Stimulated activated naive CD8-positive, alpha-beta T cell treated with anti-CD3 and anti-CD28 coated beads, Interleukin-15, amount 100 ng/mL, for 72 hours (primary cell): Measurements from ENCODE around the gene NFYC.

Experiments used
- ATAC-seq: fragments of 150-1000 bp; cut with Tn5 transposase; 2 replicates; pipeline ENCODE4 v1.10.0; 2021; ENCODE audit warnings: mild to moderate bottlenecking, moderate library complexity
- DNase-seq, 2 donors: peaks; one replicate each; pipeline ENCODE4 v3.0.0; 2021 to 2022
- H3K27ac Mint-ChIP-seq, 2 donors: one replicate each; pipeline ENCODE4 v1.8.0; 2022; ENCODE audit warnings: mild to moderate bottlenecking in 2 of 2, mixed read lengths in 2 of 2, moderate library complexity in 2 of 2
- H3K27me3 Mint-ChIP-seq: one replicate; pipeline ENCODE4 v1.8.0; 2022; ENCODE audit warnings: mixed read lengths
- H3K4me1 Mint-ChIP-seq: one replicate; pipeline ENCODE4 v1.8.0; 2022; ENCODE audit warnings: mild to moderate bottlenecking, mixed read lengths
- H3K4me3 Mint-ChIP-seq, 2 donors: one replicate each; pipeline ENCODE4 v1.8.0; 2022; ENCODE audit warnings: mild to moderate bottlenecking in 2 of 2, mixed read lengths in 2 of 2, moderate library complexity in 1 of 2
- H3K9me3 Mint-ChIP-seq, 2 donors: one replicate each; pipeline ENCODE4 v1.8.0; 2022; ENCODE audit warnings: mixed read lengths in 2 of 2

The NFYC gene

DNA sequence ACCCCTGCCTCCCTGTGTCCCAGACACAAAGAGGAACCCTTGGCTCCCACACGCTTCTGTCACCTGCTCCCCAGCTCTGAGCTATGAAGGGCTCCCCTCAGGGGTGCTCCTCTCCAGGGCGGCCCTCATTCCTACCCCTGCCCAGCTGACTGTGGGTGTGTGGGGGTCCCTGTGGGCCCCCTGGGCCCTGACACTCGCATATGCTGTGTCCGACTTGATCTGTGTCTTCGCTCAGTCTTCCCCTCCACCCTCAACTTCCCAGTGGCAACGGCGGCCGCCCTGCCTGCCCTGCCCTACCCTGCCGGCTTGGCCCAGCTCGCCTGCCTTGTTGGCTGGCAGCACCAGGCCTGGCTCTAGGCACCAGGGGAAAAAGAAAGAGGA lies 93.3 kb downstream of the NFYC start:
- peaks cover 29% of the 10 kb centered on the region for H3K4me1 Mint-ChIP-seq
- ATAC-seq (peak; percentile 23), DNase-seq (no peak)
- no peaks in the 10 kb centered on the region for H3K9me3 Mint-ChIP-seq
- H3K27ac Mint-ChIP-seq: peak overlapping the region in 1 of 2 donors; percentile 89
- peak overlapping the region; percentile 67 to 72 for H3K4me3 Mint-ChIP-seq
- H3K27me3 Mint-ChIP-seq: peaks cover 42% of the 10 kb centered on the region

DNA sequence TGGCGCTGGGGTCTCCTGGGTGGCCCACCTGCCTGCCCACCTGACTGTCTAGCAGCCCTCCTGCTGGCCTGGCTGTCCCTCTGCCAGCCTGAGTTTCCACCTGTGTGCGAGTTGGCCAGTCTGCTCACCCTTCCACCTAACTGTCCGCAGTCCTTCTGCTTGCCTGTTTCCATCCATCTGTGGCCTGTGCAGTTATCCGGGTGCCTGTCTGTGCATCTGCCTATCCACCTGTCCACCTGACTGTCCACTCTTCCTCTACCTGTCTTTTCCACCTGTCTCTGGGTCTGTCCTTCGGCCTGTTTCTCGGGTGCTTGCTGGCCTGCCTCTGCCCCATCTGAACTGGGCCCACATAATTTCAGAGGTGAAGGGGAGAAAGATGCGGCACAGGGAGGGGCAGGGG lies 93.9 kb downstream of the NFYC start:
- Mint-ChIP-seq H3K27ac (peak overlapping the region in 1 of 2 donors; percentile 31), H3K4me1 (peaks cover 29% of the 10 kb centered on the region), H3K27me3 (peaks cover 42% of the 10 kb centered on the region), H3K9me3 (no peaks in the 10 kb centered on the region), H3K4me3 (peak overlapping the region in 1 of 2 donors; percentile 72)
- DNase-seq (no peak), ATAC-seq (no peak)

DNA sequence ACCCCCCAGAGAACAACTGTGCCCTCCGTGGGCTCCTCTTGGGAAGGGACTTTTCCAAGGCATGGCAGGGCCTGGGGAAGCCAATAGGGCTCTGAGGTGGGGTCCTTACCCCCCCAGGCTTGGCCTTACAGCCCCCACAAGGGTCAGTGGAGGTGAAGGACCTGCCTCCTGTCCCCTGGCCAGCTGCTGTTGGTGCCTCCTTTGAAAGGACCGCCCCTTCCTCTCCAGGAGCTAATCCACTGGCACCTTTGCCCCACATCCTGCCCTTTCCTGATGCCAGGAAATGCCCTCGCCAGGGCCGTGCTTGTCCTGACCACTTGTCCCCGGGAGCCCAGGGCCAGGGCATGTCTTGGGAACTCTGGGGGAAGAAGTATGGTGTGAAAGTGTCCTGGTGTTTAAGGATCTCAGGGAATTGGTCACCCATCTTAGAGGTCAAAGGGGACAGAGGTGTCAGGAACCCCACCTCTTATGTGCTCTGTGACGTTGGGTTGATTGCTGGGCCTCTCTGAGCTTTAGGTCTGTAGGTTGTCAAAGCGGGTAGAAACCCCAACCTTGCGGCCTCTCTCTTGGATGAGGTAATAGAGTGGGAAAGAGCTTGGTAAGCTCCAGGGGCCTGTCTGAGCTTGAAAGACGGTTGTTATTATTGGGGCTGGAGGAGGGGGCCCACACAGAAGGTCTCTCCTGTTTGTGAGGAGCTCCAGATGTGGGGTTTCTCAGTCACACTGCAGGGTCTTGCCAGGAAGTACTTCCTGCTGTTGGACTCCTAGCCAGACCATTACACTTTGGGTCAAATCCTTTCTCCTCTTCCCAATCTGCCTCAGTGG lies 94.9 kb downstream of the NFYC start:
- H3K27me3 Mint-ChIP-seq: peaks cover 42% of the 10 kb centered on the region

DNA sequence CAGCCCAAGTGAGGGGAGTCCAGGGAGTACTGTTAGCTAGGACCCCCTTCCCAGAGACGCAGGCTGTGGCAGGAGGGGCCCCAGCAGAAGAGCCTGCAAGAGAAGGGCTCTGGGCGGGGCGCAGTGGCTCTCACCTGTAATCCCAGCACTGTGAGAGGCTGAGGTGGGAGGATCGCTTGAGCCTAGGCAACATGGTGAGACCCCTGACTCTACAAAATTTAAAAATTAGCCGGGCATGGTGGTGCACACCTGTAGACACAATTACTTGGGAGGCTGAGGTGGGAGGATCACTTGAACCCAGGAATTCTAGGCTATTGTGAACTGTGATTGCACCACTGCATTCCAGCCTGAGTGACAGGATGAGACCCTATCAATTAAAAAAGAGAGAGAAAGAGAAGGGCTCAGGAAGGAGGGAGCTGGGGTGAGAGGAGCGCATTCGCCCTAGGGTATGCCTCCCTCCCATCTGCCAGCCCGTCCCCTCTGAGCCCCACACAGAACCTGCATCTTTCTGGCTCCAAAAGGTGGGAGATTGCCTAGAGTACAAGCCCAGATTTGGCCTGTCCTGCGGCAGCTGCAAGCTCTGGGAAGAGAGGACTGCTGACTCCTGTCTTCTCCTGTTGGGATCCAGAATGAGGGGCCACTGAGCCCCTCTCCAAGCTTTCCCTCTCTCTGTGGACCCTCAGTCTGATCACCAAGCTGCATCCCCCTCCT lies 95.6 kb downstream of the NFYC start:
- DNase-seq (no peak), ATAC-seq (no peak)
- no peaks in the 10 kb centered on the region for H3K9me3 Mint-ChIP-seq
- peaks cover 35% of the 10 kb centered on the region for H3K27me3 Mint-ChIP-seq
- H3K27ac Mint-ChIP-seq: peak overlapping the region in 1 of 2 donors; percentile 85
- H3K4me3 Mint-ChIP-seq: no peak overlapping the region
- H3K4me1 Mint-ChIP-seq: peaks cover 24% of the 10 kb centered on the region

More for the DNA sequence above, 94.9 kb downstream of the NFYC start:
- Mint-ChIP-seq H3K4me3 (no peak overlapping the region), H3K27ac (no peak overlapping the region), H3K9me3 (no peaks in the 10 kb centered on the region), H3K4me1 (peaks cover 24% of the 10 kb centered on the region)
- DNase-seq (no peak), ATAC-seq (no peak)

DNA sequence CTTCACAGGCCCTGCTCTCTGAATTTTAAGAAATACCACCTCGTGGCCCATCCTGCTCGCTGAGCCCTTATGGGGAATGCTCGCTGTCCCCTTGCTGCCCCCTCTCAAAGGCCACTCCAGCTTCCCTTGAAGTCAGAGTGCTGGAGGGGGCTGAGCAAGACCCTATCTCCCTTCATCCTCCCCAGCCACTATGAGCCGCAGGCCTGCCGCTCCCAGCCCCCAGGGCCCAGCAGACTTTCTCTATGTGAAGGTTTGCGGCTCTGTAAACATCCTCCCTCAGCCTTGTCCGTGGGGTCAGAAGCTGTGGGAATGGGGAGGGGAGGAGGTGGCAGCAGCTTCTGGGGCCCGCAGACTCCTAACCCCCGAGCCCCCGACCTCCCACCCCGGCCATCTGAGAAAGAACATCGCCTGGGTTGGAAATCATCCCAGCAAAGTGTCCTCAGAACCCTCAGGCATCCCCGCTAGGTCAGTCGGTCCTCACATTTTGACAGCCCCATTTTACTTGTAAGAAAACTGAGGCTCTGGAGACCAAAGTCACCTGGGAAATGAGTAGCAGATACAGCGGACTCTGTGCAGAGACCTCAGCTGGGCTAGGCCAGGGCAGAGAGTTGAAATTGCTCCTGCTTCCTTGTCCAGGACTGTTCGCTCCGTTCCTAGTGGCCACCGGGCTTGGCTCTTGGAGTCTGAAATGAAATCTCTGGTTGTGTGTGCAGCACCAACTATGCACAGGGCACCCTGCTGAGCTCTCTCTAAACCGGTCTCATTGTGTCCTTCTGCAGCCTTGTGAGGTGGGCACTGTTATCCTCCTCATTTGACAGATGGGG lies 96.4 kb downstream of the NFYC start:
- Mint-ChIP-seq H3K4me3 (no peak overlapping the region), H3K27me3 (peaks cover 27% of the 10 kb centered on the region), H3K4me1 (peaks cover 21% of the 10 kb centered on the region), H3K27ac (peak overlapping the region in 1 of 2 donors; percentile 85), H3K9me3 (no peaks in the 10 kb centered on the region)
- ATAC-seq (no peak), DNase-seq (no peak)

DNA sequence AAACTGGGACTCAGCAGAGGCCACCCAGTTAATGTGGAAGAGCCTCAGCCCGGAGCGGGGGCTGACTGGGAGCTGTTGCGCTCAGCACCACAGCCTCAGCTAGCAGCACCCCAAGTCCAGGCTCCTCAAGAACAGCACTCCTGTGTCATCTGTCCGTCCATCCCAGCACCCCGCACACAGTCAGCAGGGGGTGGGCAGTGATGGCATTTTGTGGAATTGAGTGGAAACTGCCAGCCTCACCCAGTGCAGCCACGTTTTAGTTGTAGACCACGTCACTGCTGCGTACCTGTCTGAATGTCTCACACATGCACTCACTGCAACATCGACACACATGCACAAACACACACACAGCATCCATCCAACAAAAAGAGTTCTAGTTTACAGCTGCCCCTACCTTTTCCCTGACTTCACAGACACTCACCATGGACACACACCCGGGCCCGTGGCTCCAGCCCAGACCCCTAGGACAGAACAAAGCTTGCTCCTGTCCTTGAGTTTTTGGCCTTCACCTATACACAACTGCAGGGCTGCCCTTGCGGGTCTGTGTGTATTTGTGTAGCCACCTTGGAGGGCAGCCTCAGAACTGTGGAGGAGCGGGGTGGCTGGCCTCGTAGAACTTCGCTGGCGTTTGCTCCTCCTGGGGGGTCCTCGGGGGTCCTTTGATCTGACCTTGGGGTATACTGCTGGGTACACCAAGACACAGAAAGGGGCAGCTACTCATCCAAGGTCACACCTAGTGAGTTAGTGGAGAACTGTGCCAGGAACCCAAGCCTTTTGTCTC lies 97.2 kb downstream of the NFYC start:
- Mint-ChIP-seq H3K27me3 (peaks cover 20% of the 10 kb centered on the region), H3K4me3 (no peak overlapping the region), H3K4me1 (peaks cover 22% of the 10 kb centered on the region), H3K27ac (no peak overlapping the region), H3K9me3 (no peaks in the 10 kb centered on the region)
- no peak for ATAC-seq
- DNase-seq: no peak

DNA sequence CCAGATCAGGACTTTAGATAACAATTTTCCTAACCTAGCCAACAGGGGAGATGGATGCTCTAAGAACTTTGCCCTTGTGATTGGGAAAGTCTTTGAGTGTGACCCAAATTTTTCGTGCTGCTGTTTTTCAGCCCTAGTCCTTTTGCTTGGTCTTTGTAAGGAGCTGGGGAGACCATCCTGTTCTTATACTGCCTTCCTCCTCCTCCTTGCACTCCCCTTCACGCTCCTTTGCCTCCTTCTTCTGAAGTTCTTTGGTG lies 97.8 kb downstream of the NFYC start:
- Mint-ChIP-seq H3K27ac (no peak overlapping the region), H3K4me3 (no peak overlapping the region), H3K4me1 (peaks cover 26% of the 10 kb centered on the region), H3K9me3 (no peaks in the 10 kb centered on the region), H3K27me3 (peaks cover 17% of the 10 kb centered on the region)
- ATAC-seq: no peak
- no peak for DNase-seq

DNA sequence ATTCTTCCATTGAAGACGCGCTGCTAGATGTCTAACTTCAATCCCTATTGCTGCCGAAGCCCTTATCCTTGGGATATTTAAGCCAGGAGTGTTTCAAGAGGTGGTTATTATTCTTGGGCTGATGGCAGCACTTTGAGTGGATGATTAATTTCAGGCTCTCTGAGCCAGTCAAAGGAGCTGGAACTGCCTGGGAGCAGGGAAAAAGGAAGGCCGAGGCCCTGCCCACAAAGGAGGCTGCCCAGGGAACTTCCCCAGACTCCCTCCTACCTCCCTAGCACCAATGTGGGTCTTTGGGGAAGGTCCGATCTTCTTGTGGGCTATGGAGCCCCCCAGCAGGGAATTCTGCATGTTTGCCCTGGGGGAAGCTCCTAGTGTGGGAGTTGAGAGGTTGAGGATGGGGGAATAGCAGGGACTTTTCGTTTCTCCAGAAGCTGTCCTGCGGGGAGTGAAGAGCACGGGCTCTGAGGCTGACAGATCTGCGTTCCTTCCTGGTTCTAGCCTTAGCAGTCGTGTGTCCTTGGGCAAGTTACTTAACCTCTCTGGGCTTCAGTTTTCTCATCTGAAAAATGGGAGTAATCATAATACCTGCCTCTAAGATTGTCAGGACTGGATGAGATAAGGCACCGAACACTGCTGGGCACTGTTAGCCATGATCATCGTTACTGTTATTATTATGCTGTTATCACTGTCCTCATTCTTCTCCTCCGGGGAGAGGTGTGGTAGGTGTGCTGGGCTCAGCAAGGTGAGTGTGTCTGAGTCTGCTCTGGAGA lies 98.3 kb downstream of the NFYC start:
- no peak for DNase-seq
- no peak for ATAC-seq
- H3K4me1 Mint-ChIP-seq: peaks cover 26% of the 10 kb centered on the region
- no peak overlapping the region for H3K4me3 Mint-ChIP-seq
- H3K27ac Mint-ChIP-seq: no peak overlapping the region
- H3K9me3 Mint-ChIP-seq: no peaks in the 10 kb centered on the region
- peaks cover 11% of the 10 kb centered on the region for H3K27me3 Mint-ChIP-seq

DNA sequence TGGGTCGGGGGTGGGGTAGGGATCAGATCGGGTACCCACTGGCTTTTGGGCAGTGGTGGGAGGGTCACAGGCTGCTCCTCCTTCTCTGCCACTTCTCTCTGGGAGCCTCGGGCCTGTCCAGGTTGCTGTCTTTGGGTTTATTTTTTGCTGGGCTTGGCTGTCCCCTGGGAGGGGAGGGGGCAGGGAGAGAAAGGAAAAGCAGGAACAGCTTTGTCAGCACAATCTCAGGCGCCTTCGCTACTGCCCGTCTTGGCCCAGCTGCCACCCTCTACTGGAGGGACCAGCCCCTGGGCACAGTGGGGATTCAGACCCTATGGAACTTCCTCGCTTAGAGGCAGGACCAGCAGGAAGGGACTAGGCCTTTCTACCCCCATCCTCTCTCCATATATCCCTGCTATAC lies 100.5 kb downstream of the NFYC start:
- no peak overlapping the region for H3K27ac Mint-ChIP-seq
- H3K4me3 Mint-ChIP-seq: no peak overlapping the region
- no peaks in the 10 kb centered on the region for H3K9me3 Mint-ChIP-seq
- no peaks in the 10 kb centered on the region for H3K27me3 Mint-ChIP-seq
- DNase-seq (no peak), ATAC-seq (no peak)
- H3K4me1 Mint-ChIP-seq: peaks cover 39% of the 10 kb centered on the region

DNA sequence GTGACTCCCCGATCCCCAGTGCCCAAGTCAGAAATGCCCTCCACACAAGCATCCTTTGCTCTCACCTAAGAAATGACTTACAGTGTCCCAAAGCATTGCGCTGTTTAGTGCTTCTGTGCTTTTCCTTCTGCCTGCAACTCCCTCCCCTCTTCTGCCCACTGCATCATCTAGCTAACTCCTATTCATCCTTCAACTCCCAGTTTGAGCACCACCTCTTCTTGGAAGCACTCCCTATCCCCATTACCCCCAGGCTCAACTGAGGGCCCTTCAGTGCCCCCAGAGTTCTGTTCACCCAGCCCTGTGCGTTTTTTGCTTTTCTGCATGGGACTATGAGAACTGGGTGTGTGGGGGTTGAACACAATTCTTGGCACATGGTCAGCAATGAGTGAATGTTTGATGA lies 102.1 kb downstream of the NFYC start:
- H3K27ac Mint-ChIP-seq: peak overlapping the region in 1 of 2 donors; percentile 24
- ATAC-seq (no peak), DNase-seq (no peak)
- no peaks in the 10 kb centered on the region for H3K9me3 Mint-ChIP-seq
- peaks cover 48% of the 10 kb centered on the region for H3K4me1 Mint-ChIP-seq
- H3K27me3 Mint-ChIP-seq: no peaks in the 10 kb centered on the region
- peak overlapping the region in 1 of 2 donors; percentile 46 for H3K4me3 Mint-ChIP-seq

DNA sequence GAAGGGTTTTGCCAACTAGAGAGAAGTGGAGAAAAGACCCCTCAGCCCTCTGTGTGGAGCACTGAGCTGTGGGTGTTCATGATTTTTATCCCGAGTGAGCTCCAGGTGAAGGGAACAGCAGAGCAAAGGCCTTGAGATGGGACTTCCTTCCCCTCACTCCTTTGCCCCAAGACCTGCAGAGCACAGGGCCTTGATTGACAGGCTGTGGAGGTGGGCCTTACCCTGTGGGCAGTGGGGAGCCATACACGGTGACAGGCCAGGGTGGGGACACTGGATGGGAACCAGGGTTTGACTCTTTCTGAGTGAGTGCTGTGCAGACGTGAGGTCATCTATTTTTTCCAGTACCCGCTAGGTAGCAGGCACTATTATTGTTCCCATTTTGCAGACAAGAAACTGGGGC lies 102.5 kb downstream of the NFYC start:
- no peak for ATAC-seq
- Mint-ChIP-seq H3K4me1 (peaks cover 48% of the 10 kb centered on the region), H3K27me3 (no peaks in the 10 kb centered on the region), H3K9me3 (no peaks in the 10 kb centered on the region), H3K27ac (no peak overlapping the region), H3K4me3 (peak overlapping the region; percentile 31 to 46)
- no peak for DNase-seq

DNA sequence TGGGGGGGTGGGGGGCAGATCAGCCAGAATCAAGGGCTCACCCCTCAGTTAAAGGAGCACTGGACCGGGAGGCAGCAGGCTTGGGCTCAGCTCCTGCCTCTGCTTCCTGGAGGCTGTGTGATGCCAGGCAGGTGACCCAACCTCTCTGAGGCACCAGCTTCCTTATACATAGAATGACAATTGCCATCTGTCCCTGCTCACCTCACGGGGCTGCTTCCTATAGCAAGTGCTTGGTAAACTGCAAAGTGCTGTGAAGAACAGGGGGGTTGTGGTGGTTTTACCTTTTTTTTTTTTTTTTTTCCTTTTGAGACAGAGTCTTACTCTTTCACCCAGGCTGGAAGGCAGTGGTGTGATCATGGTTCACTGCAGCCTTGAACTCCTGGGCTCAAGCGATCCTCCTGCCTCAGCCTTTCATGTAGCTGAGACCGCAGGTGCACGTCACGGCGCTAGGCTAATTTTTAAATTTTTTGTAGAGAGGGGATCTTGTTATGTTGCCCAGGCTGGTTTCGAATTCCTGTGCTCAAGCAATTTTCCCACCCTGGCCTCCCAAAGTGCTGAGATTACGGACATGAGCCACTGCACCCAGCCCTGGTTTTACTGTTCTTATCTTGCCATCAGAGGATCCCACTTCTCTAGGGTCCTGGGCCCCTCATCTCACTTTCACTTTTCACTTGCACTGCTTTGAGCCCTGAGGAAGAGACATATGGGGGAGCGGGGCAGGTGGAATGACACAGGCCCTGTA lies 103.6 kb downstream of the NFYC start:
- ATAC-seq: peak; percentile 69
- H3K27ac Mint-ChIP-seq: peak overlapping the region; percentile 7 to 90
- peak overlapping the region; percentile 67 to 78 for H3K4me3 Mint-ChIP-seq
- DNase-seq: peak; percentile 33 to 42
- peaks cover 56% of the 10 kb centered on the region for H3K4me1 Mint-ChIP-seq
- H3K27me3 Mint-ChIP-seq: no peaks in the 10 kb centered on the region
- no peaks in the 10 kb centered on the region for H3K9me3 Mint-ChIP-seq

DNA sequence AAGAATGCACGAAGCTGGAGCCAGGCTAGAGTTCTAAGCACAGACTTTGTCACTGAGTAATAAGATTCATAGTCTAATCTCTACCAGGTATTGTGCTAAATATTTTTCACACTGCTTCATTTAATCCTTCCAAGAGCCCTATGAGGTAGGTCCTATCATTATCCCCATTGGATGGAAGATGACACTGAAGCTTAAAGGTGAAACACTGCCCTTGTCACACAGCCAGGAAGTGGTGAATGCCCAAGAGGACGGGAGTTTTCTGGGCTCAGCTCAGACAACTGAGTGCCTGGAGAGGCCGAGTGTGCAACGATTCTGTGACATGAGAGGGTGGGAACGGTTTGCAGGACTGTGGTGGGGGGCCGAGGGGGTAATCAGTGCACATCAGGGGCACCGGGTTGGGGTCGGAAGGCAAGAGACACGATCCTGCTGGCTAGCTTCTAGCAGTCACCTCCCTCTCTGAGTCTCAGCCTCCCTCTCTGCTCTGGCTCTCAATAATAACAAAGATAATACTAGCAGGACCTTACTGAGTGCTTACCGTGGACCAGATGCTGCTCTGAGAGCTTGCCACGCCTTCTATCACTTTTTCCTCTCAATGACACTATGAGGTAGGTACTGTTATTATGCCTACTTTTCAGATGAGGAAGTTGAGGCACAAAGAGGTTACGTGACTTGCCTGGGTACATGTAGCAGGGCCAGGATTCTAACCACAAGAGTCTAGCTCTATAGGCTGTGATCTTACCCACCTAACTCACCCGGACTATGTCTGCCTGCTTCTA lies 104.5 kb downstream of the NFYC start:
- DNase-seq (no peak), ATAC-seq (peak; percentile 80)
- Mint-ChIP-seq H3K27me3 (no peaks in the 10 kb centered on the region), H3K4me1 (peaks cover 65% of the 10 kb centered on the region), H3K9me3 (no peaks in the 10 kb centered on the region), H3K4me3 (peak overlapping the region; percentile 67 to 78), H3K27ac (peak overlapping the region in 1 of 2 donors; percentile 90)
